Body of pancreas (tissue), 4 donors: ENCODE results near the gene SYAP1.

Source experiments
- POLR2A ChIP-seq, 3 donors: fragments of 450-650 bp; IDR thresholded peaks; one replicate each; pipeline ENCODE4 v1.6.1; 2016; ENCODE audit warnings: antibody characterized with exemption in 3 of 3, mild to moderate bottlenecking in 2 of 3
- TF ChIP-seq, protein P1 (sequence below), 7 experiments: fragments of 450-650 bp in 4 of 7; fragments of 200-600 bp in 3 of 7; sonication (generic) in 3 of 7; IDR thresholded peaks; one replicate each; pipeline ENCODE4 v1.5.1; 2016 to 2019; ENCODE audit warnings: antibody characterized with exemption in 7 of 7

DNA sequence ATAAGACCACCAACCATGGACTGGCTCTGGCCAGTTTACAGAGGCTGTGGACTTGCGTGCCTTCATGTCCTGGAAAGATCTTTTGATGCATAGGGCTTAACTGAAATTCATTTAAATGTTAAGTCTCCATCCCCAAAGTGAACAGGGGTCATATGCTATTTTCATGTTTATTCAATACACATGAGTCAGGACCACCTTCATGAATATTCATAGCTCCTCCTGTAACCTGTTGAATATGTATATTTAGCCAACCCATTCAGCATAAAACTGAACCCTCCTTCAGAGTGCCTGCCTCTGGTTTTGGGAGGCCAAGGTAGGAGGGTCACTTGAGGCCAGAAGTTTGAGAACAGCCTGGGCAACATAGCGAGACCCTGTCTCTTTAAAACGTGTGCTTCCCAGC is 14.0 kb upstream of the SYAP1 start:
- TF ChIP-seq, protein P1, sequence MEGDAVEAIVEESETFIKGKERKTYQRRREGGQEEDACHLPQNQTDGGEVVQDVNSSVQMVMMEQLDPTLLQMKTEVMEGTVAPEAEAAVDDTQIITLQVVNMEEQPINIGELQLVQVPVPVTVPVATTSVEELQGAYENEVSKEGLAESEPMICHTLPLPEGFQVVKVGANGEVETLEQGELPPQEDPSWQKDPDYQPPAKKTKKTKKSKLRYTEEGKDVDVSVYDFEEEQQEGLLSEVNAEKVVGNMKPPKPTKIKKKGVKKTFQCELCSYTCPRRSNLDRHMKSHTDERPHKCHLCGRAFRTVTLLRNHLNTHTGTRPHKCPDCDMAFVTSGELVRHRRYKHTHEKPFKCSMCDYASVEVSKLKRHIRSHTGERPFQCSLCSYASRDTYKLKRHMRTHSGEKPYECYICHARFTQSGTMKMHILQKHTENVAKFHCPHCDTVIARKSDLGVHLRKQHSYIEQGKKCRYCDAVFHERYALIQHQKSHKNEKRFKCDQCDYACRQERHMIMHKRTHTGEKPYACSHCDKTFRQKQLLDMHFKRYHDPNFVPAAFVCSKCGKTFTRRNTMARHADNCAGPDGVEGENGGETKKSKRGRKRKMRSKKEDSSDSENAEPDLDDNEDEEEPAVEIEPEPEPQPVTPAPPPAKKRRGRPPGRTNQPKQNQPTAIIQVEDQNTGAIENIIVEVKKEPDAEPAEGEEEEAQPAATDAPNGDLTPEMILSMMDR (IDR thresholded peaks at IDR 0.05), result no peak
- TF ChIP-seq POLR2A (IDR thresholded peaks at IDR 0.05), result no peak
